BJ (cell line): Measurements from ENCODE around the gene PPP4R3A. TPM values are rescaled to one million over a fixed set of nuclear protein-coding genes. Genes with fewer than 3 reads are reported as not detected.
A peak's percentile ranks its signal among the peaks of the same experiment; 100 is the strongest.

Source experiments
- CTCF ChIA-PET: fragments of 350-600 bp; formaldehyde crosslinking; extraction: SDS; loops from one replicate; lab custom pipeline; 2021; ENCODE audit warnings: antibody characterized with exemption, inconsistent platforms; lab: Yijun Ruan, JAX
- POLR2A ChIA-PET: fragments of 300-600 bp; sonication (Branson Sonifier 250); formaldehyde crosslinking; extraction: SDS; loops from one replicate; lab custom pipeline; 2021; ENCODE audit warnings: antibody characterized with exemption; lab: Charles Lee
- DNase-seq: peaks from one replicate; pipeline ENCODE4 v3.0.0-alpha.2; 2011; ENCODE audit warnings: low read depth
- H3K27me3 ChIP-seq: 2 replicates; pipeline ENCODE4 v1.6.0; 2011; ENCODE audit warnings: low read length; ENCODE audit not compliant: control insufficient read depth, insufficient read depth
- H3K36me3 ChIP-seq: 2 replicates; pipeline ENCODE4 v1.5.1; 2011; ENCODE audit warnings: low read length; ENCODE audit not compliant: control insufficient read depth, insufficient read depth
- H3K4me3 ChIP-seq: 2 replicates; pipeline ENCODE4 v1.5.1; 2011; ENCODE audit warnings: low read depth, mild to moderate bottlenecking, control low read depth, low read length
- polyA plus RNA-seq: library from polyadenylated mRNA; depleted of rRNA; stranded (reverse); fragments of >200 nt; gene quantifications from 2 replicates; pipeline ENCODE4 v1.2.3, GENCODE V29; 2011
- TF ChIP-seq, protein P1 (sequence below): IDR thresholded peaks from 2 replicates; pipeline ENCODE4 v1.5.1; 2011; ENCODE audit warnings: low read depth, mild to moderate bottlenecking, control low read depth, inconsistent platforms, low read length, moderate library complexity; ENCODE audit not compliant: insufficient read depth

PPP4R3A gene
- polyA plus RNA-seq, 1 experiment, result 18.3 TPM

DNA sequence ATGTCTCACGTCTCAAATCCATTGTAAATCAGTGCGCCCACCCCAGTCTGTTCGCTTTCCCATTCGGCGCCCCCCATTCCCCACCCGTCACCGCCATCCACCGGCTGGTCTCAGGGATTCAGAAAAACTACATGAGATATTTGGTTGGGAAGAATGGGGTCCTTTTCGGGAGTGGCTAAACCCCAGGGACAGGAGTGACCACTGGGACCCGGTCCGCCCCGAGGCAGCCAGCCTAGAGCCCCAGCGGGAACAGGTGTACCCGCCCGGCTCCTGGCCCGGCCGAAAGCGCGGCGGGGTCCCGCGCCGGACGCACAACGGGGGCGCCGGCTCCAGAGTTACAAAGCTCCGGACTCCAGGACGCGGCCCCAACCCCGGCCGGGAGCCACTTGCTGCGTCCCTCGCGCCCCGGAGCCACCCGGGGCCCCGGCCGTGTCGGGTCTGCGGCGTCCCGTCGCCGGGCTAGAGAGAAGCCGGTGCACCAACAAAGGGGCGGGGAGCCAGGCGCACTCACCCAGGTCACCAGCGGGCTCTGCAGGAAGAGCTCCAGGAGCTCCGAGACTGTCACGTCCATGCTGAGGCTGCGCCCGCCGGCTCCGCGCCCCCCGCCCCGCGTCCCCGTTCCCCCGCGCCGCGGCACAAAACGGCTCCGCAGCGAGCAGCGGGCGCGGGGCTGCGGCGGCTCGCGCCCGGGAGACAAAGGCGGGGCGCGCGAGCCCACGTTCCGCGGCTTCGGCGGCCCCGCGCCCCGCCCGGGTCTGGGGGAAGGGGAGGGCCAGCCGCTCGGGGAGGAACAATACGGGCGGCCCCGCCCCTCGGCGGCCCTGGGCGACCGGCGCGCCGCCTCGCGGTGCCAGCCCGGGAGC lies 92.8 kb downstream of the PPP4R3A start, which contains the start of gene CCDC88C:
TSS of gene CCDC88C (minus strand) at position 701 of the 863 bp plus-strand sequence. CDS start at position 571, 130 bp downstream.
- Histone ChIP-seq H3K4me3 (0 out of 2 replicates have a peak within 1 kb of the TSS, but pooled peaks have one; percentile 23), H3K36me3 (no peaks in the 10 kb centered on the region), H3K27me3 (peaks cover 17% of the 10 kb centered on the region)
- TF ChIP-seq, protein P1, sequence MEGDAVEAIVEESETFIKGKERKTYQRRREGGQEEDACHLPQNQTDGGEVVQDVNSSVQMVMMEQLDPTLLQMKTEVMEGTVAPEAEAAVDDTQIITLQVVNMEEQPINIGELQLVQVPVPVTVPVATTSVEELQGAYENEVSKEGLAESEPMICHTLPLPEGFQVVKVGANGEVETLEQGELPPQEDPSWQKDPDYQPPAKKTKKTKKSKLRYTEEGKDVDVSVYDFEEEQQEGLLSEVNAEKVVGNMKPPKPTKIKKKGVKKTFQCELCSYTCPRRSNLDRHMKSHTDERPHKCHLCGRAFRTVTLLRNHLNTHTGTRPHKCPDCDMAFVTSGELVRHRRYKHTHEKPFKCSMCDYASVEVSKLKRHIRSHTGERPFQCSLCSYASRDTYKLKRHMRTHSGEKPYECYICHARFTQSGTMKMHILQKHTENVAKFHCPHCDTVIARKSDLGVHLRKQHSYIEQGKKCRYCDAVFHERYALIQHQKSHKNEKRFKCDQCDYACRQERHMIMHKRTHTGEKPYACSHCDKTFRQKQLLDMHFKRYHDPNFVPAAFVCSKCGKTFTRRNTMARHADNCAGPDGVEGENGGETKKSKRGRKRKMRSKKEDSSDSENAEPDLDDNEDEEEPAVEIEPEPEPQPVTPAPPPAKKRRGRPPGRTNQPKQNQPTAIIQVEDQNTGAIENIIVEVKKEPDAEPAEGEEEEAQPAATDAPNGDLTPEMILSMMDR, result no peak
- POLR2A ChIA-PET, result no interaction called here
- no peak for DNase-seq
- CTCF ChIA-PET, result interaction anchor here (1.2 to 9.5 kb wide), 4 partner anchors 17 to 94 kb away, joined by 4 to 87 read pairs (median 4); no protein-coding TSS in a partner anchor

DNA sequence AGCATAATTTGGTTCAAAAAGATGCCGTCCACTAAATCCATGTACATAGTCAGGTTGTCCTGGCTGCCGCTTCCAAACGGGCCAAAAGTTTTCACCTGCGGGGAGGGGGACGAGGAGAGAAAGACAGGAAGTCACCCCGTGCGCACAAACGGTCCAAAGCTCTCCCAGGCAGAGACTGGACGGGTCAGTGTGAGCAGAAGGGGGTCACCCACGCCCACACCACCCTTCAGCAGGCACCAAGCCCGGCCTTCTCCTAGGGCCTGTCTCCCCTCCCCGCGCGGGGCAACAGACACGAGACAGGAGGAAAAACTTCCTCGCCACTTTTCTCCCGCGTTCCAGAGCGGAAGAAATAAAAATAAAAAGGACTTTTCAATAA lies 93.4 kb downstream of the PPP4R3A start:
- TF ChIP-seq, protein P1, result no peak
- peaks cover 17% of the 10 kb centered on the region for H3K27me3 ChIP-seq
- CTCF ChIA-PET, result interaction anchor here (9.5 kb wide), 1 partner anchor 93 kb away, joined by 87 read pairs; no protein-coding TSS in a partner anchor
- H3K36me3 ChIP-seq, result no peaks in the 10 kb centered on the region
- POLR2A ChIA-PET, result no interaction called here
- DNase-seq, result no peak
- no peak overlapping the region for H3K4me3 ChIP-seq

- Histone ChIP-seq H3K36me3 (no peaks in the 10 kb centered on the region), H3K4me3 (no peak overlapping the region), H3K27me3 (peaks cover 19% of the 10 kb centered on the region)
- ChIA-PET POLR2A (no interaction called here), CTCF (interaction anchor here (1.1 to 9.5 kb wide), 2 partner anchors 11 to 93 kb away, joined by 3 to 87 read pairs; no protein-coding TSS in a partner anchor)
- no peak for DNase-seq
- TF ChIP-seq, protein P1, result no peak
Measured at GRCh38 chr14:91415794-91416743, 94.0 kb downstream of the PPP4R3A start.

- TF ChIP-seq, protein P1, result no peak
- Histone ChIP-seq H3K27me3 (peaks cover 20% of the 10 kb centered on the region), H3K4me3 (no peak overlapping the region), H3K36me3 (no peaks in the 10 kb centered on the region)
- no peak for DNase-seq
- ChIA-PET CTCF (interaction anchor here (1.3 to 9.5 kb wide), 2 partner anchors 16 to 91 kb away, joined by 3 to 87 read pairs; no protein-coding TSS in a partner anchor), POLR2A (no interaction called here)
Measured at GRCh38 chr14:91414475-91414833, 95.7 kb downstream of the PPP4R3A start.
